Glutamatergic neuron (in vitro differentiated cells): ENCODE results near the gene CAT. TPM values are rescaled to one million over a fixed set of nuclear protein-coding genes. Genes with fewer than 3 reads are reported as not detected.
"Not testable (repeated sequence)": the region's sequence is repeated elsewhere in the genome, so short reads cannot be mapped to it uniquely, and the experiment has no call there.

Experiments
- DNase-seq: peaks from one replicate; pipeline ENCODE4 v3.0.0; 2022
- H3K27ac Mint-ChIP-seq: one replicate; pipeline ENCODE4 v1.8.0; 2020; ENCODE audit warnings: mild to moderate bottlenecking, mixed read lengths, inconsistent platforms; ENCODE audit not compliant: unreplicated experiment
- H3K27me3 Mint-ChIP-seq: one replicate; pipeline ENCODE4 v1.8.0; 2020; ENCODE audit warnings: mild to moderate bottlenecking, moderate library complexity, mixed read lengths, inconsistent platforms; ENCODE audit not compliant: unreplicated experiment
- H3K36me3 Mint-ChIP-seq: one replicate; pipeline ENCODE4 v1.8.0; 2020; ENCODE audit warnings: mild to moderate bottlenecking, mixed read lengths, inconsistent platforms; ENCODE audit not compliant: unreplicated experiment
- H3K4me1 Mint-ChIP-seq: one replicate; pipeline ENCODE4 v1.8.0; 2020; ENCODE audit warnings: mild to moderate bottlenecking, low read depth, mixed read lengths, inconsistent platforms; ENCODE audit not compliant: unreplicated experiment
- H3K4me3 Mint-ChIP-seq: one replicate; pipeline ENCODE4 v1.8.0; 2020; ENCODE audit warnings: mild to moderate bottlenecking, mixed read lengths, inconsistent platforms; ENCODE audit not compliant: unreplicated experiment
- H3K9me3 Mint-ChIP-seq: one replicate; pipeline ENCODE4 v1.8.0; 2020; ENCODE audit warnings: mild to moderate bottlenecking, moderate library complexity, mixed read lengths, inconsistent platforms; ENCODE audit not compliant: unreplicated experiment
- total RNA-seq: library from RNA; stranded (reverse); fragmentation: NEBNext Ultra II Directional; extraction: Animal tissue kit (Norgen Biotek cat#: 25700); gene quantifications from one replicate; pipeline ENCODE4 v1.2.1, GENCODE V29; 2021; ENCODE audit not compliant: unreplicated experiment
- TF ChIP-seq, protein P1 (sequence below): fragments of 200-600 bp; sonication (generic); IDR thresholded peaks from one replicate; pipeline ENCODE4 v1.5.0; 2021; ENCODE audit not compliant: partially characterized antibody, unreplicated experiment

CAT gene
- total RNA-seq, 1 donor from 2014 or later, result 22.9 TPM

DNA sequence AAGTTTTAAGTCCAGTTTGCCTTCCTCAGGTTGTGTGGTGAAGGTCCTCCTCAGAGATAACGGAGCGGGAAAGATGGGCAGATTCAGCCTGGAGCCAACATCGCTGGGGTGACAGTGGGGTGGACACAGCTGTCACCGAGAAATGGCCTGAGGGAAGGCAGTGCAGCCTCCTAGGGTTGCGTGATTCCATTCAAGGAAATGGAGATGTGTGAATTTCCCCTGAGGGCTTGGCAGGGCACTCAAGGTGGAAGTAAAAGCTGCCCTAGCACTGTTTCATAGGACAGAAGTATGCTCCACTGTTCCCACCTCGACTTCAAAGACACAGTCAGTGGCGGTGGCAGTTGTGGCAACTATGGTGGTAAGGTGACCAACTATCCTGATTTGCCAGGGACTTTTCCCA lies 15.4 kb upstream of the CAT start:
- H3K4me1 Mint-ChIP-seq, result peaks cover 2% of the 10 kb centered on the region
- H3K9me3 Mint-ChIP-seq, result peaks cover 3% of the 10 kb centered on the region
- H3K27ac Mint-ChIP-seq, result no peak overlapping the region
- no peaks in the 10 kb centered on the region for H3K27me3 Mint-ChIP-seq
- H3K36me3 Mint-ChIP-seq, result no peaks in the 10 kb centered on the region
- no peak overlapping the region for H3K4me3 Mint-ChIP-seq
- DNase-seq, result peak; percentile 62
- TF ChIP-seq, protein P1, sequence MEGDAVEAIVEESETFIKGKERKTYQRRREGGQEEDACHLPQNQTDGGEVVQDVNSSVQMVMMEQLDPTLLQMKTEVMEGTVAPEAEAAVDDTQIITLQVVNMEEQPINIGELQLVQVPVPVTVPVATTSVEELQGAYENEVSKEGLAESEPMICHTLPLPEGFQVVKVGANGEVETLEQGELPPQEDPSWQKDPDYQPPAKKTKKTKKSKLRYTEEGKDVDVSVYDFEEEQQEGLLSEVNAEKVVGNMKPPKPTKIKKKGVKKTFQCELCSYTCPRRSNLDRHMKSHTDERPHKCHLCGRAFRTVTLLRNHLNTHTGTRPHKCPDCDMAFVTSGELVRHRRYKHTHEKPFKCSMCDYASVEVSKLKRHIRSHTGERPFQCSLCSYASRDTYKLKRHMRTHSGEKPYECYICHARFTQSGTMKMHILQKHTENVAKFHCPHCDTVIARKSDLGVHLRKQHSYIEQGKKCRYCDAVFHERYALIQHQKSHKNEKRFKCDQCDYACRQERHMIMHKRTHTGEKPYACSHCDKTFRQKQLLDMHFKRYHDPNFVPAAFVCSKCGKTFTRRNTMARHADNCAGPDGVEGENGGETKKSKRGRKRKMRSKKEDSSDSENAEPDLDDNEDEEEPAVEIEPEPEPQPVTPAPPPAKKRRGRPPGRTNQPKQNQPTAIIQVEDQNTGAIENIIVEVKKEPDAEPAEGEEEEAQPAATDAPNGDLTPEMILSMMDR, result no peak

DNA sequence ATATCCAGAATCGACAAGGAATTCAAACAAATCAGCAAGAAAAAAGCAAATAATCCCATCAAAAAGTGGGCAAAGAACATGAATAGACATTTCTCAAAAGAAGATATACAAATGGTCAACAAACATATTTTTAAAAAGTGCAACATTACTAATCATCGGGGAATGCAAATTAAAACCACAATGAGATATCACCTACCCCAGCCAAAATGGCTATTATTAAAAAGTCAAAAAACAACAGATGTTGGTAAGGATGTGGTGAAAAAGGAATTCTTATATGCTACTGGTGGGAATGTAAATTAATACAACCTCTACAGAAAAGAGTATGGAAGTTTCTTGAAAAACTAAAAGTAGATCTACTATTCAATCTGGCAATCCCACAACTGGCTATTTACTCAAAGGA lies 13.9 kb upstream of the CAT start:
- H3K36me3 Mint-ChIP-seq, H3K9me3 Mint-ChIP-seq, H3K4me3 Mint-ChIP-seq, DNase-seq, H3K27ac Mint-ChIP-seq, H3K4me1 Mint-ChIP-seq, H3K27me3 Mint-ChIP-seq: not testable (repeated sequence)

DNA sequence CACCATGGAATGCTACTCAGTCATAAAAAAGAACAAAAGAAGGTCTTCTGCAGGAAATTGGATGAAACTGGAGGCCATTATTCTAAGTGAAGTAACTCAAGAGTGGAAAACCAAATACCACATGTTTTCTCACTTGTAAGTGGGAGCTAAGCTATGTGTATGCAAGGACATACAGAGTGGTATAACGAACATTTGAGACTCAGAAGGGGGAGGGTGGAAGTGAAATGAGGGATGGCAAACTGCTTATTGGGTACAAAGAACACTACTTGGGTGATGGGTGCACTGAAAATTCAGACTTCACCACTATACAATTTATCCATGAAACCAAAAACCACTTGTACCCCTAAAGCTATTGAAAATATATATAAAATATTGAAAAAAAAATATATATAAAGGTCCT lies 13.4 kb upstream of the CAT start:
- no peak overlapping the region for H3K4me3 Mint-ChIP-seq
- no peak overlapping the region for H3K27ac Mint-ChIP-seq
- H3K9me3 Mint-ChIP-seq, result peaks cover 3% of the 10 kb centered on the region
- H3K36me3 Mint-ChIP-seq, result no peaks in the 10 kb centered on the region
- TF ChIP-seq, protein P1, result no peak
- no peak for DNase-seq
- H3K27me3 Mint-ChIP-seq, result no peaks in the 10 kb centered on the region
- peaks cover 2% of the 10 kb centered on the region for H3K4me1 Mint-ChIP-seq

DNA sequence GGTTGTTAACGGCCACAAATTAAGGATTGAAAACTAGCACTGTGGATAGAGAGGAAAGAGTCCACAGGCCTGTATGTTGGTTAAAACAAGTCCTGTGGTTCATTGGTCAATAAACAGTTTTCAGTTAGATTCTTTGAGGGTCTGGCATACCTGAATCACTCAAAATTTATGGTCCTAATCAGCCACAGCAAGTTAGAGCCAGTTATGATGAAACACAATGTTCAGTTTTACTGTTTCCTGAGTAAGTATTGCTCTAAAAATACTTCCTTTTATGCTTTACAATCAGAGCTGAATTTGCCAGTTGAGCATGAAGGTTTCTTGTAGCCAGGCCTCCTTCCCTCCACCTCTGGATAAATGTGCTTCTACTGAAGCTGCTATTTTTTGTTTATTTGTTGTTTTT lies 12.9 kb upstream of the CAT start:
- no peak overlapping the region for H3K27ac Mint-ChIP-seq
- peaks cover 2% of the 10 kb centered on the region for H3K4me1 Mint-ChIP-seq
- TF ChIP-seq, protein P1, result no peak
- DNase-seq, result no peak
- H3K27me3 Mint-ChIP-seq, result no peaks in the 10 kb centered on the region
- no peaks in the 10 kb centered on the region for H3K36me3 Mint-ChIP-seq
- H3K9me3 Mint-ChIP-seq, result peaks cover 3% of the 10 kb centered on the region
- H3K4me3 Mint-ChIP-seq, result no peak overlapping the region

DNA sequence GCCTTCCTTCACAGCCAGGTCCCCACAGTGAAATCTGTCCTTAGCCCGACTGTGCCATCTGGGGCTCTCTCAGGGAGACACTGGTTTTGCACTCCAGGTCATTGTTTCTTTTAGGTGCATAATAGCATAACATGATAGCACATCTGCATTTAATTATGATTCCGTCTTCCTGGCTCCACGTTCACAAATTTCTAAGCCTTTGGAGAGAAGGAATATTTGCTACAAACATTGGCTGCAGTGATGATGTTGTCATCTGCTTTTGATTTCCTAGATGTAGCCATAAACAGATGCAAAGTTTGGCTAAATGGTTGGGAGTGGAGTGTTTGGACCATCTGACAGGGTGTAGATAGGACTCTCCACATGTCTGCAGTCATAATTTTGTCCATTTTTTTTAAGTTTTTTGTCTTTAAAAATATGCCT lies 12.0 kb upstream of the CAT start:
- Mint-ChIP-seq H3K27me3 (no peaks in the 10 kb centered on the region), H3K9me3 (peaks cover 3% of the 10 kb centered on the region), H3K27ac (no peak overlapping the region), H3K4me1 (peaks cover 2% of the 10 kb centered on the region), H3K36me3 (no peaks in the 10 kb centered on the region), H3K4me3 (no peak overlapping the region)
- no peak for DNase-seq
- TF ChIP-seq, protein P1, result no peak

DNA sequence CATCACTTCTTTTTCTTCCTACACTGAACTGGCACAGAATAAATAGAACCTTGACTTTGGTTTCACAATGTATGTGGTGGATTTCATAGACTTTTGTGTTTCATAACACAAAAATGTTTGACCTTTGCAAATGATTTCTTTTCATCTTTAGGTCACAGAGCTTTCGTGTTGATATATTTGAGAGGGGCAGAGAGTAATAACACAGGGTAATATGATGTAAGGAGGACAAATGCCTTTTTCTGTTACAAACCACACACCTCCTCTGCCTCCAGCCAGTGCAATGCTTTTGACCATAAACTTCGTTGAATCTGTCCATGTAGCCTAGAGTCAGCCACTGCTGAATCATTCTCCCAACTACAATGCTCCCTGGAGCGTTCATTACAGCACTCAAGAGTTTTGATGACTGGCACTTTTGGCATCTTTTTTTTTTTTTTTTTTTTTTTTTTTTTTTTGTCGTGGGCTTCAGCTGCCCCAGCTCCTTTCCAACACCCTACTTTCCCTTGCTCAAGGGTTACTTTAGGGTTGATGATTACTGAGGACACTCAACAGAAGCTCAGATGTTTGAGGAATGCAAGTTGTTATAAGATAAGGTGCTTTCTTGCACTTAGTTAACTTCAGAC lies 11.4 kb upstream of the CAT start:
- TF ChIP-seq, protein P1, result no peak
- Mint-ChIP-seq H3K27me3 (no peaks in the 10 kb centered on the region), H3K4me3 (no peak overlapping the region), H3K4me1 (peaks cover 2% of the 10 kb centered on the region), H3K27ac (no peak overlapping the region), H3K9me3 (peaks cover 3% of the 10 kb centered on the region), H3K36me3 (no peaks in the 10 kb centered on the region)
- DNase-seq, result no peak
